ENCODE results near the gene CTPS1. TPM values are rescaled to one million over a fixed set of nuclear protein-coding genes. Genes with fewer than 3 reads are reported as not detected.

Gene CTPS1
- total and polyA plus RNA-seq, 2 experiments from 2014 or later, result 31.9 to 44.9 TPM

GRCh38 chr1:41013024-41013423 lies 33.5 kb downstream of the CTPS1 start:
- H3K27ac ChIP-seq, result no peak overlapping the region
- H4K20me1 ChIP-seq (ENCODE audit: insufficient read depth, poor library complexity, severe bottlenecking), result no peaks in the 10 kb centered on the region
- no peak for DNase-seq (ENCODE audit: low spot score)
- no peaks in the 10 kb centered on the region for H3K9me2 ChIP-seq (replicated peaks; ENCODE audit: insufficient read depth)
- H3K9me3 ChIP-seq (ENCODE audit: low read depth), result no peaks in the 10 kb centered on the region
- TF ChIP-seq EZH2 (IDR thresholded peaks at IDR 0.05; ENCODE audit: borderline replicate concordance) (no peak), CTCF (IDR thresholded peaks at IDR 0.05; ENCODE audit: poor library complexity) (no peak), EZH2phosphoT487 (IDR thresholded peaks at IDR 0.05; ENCODE audit: low read depth, severe bottlenecking, unreplicated experiment) (no peak)
- WGBS (ENCODE audit: low lambda C conversion rate, missing lambda C conversion rate), result 99% methylated on average over 6 of the region's 6 CpGs
- no peak overlapping the region for H3K4me2 ChIP-seq
- H3K4me3 ChIP-seq, result no peak overlapping the region
- no peaks in the 10 kb centered on the region for H3K36me3 ChIP-seq (replicated peaks; ENCODE audit: insufficient read depth, low read depth)
- no peak overlapping the region for H2AFZ ChIP-seq
- H3K27me3 ChIP-seq, result no peaks in the 10 kb centered on the region
- H3K4me1 ChIP-seq (ENCODE audit: insufficient read depth), result no peaks in the 10 kb centered on the region
- no peaks in the 10 kb centered on the region for H3K79me2 ChIP-seq

GRCh38 chr1:41013796-41014195 lies 34.3 kb downstream of the CTPS1 start:
- DNase-seq (ENCODE audit: low spot score), result no peak
- Histone ChIP-seq H3K79me2 (no peaks in the 10 kb centered on the region), H3K36me3 (replicated peaks; ENCODE audit: insufficient read depth, low read depth) (no peaks in the 10 kb centered on the region), H4K20me1 (ENCODE audit: insufficient read depth, poor library complexity, severe bottlenecking) (no peaks in the 10 kb centered on the region), H3K27ac (no peak overlapping the region), H3K4me1 (ENCODE audit: insufficient read depth) (no peaks in the 10 kb centered on the region), H3K9me2 (replicated peaks; ENCODE audit: insufficient read depth) (no peaks in the 10 kb centered on the region), H3K4me3 (no peak overlapping the region), H2AFZ (no peak overlapping the region), H3K4me2 (no peak overlapping the region), H3K27me3 (no peaks in the 10 kb centered on the region), H3K9me3 (ENCODE audit: low read depth) (no peaks in the 10 kb centered on the region)
- 90% methylated on average over 7 of the region's 7 CpGs for WGBS (ENCODE audit: low lambda C conversion rate, missing lambda C conversion rate)
- no peak for TF ChIP-seq EZH2phosphoT487 (IDR thresholded peaks at IDR 0.05; ENCODE audit: low read depth, severe bottlenecking, unreplicated experiment)
- no peak for TF ChIP-seq EZH2 (IDR thresholded peaks at IDR 0.05; ENCODE audit: borderline replicate concordance)
- TF ChIP-seq CTCF (IDR thresholded peaks at IDR 0.05; ENCODE audit: poor library complexity), result no peak

GRCh38 chr1:41014871-41015270 lies 35.4 kb downstream of the CTPS1 start:
- no peaks in the 10 kb centered on the region for H3K9me2 ChIP-seq (replicated peaks; ENCODE audit: insufficient read depth)
- no peaks in the 10 kb centered on the region for H3K4me1 ChIP-seq (ENCODE audit: insufficient read depth)
- no peak for TF ChIP-seq EZH2 (IDR thresholded peaks at IDR 0.05; ENCODE audit: borderline replicate concordance)
- no peak for TF ChIP-seq CTCF (IDR thresholded peaks at IDR 0.05; ENCODE audit: poor library complexity)
- no peak for TF ChIP-seq EZH2phosphoT487 (IDR thresholded peaks at IDR 0.05; ENCODE audit: low read depth, severe bottlenecking, unreplicated experiment)
- H4K20me1 ChIP-seq (ENCODE audit: insufficient read depth, poor library complexity, severe bottlenecking), result no peaks in the 10 kb centered on the region
- H3K9me3 ChIP-seq (ENCODE audit: low read depth), result no peaks in the 10 kb centered on the region
- no peaks in the 10 kb centered on the region for H3K79me2 ChIP-seq
- no peak overlapping the region for H3K4me2 ChIP-seq
- WGBS (ENCODE audit: low lambda C conversion rate, missing lambda C conversion rate), result 80% methylated on average over 8 of the region's 8 CpGs
- DNase-seq (ENCODE audit: low spot score), result no peak
- H3K27me3 ChIP-seq, result no peaks in the 10 kb centered on the region
- no peak overlapping the region for H3K27ac ChIP-seq
- H3K4me3 ChIP-seq, result no peak overlapping the region
- H2AFZ ChIP-seq, result no peak overlapping the region
- H3K36me3 ChIP-seq (replicated peaks; ENCODE audit: insufficient read depth, low read depth), result no peaks in the 10 kb centered on the region

Measured in hepatocyte (in vitro differentiated cells).